CD4-positive, alpha-beta T cell treated with Interleukin-6 at 100 ng/mL for 8 hours (primary cell): Measurements from ENCODE around the gene FAM111A.

Experiments used
- DNase-seq: peaks from one replicate; pipeline ENCODE4 v3.0.0-alpha.2; 2020; ENCODE audit warnings: mixed read lengths, low spot score

The FAM111A gene

DNA sequence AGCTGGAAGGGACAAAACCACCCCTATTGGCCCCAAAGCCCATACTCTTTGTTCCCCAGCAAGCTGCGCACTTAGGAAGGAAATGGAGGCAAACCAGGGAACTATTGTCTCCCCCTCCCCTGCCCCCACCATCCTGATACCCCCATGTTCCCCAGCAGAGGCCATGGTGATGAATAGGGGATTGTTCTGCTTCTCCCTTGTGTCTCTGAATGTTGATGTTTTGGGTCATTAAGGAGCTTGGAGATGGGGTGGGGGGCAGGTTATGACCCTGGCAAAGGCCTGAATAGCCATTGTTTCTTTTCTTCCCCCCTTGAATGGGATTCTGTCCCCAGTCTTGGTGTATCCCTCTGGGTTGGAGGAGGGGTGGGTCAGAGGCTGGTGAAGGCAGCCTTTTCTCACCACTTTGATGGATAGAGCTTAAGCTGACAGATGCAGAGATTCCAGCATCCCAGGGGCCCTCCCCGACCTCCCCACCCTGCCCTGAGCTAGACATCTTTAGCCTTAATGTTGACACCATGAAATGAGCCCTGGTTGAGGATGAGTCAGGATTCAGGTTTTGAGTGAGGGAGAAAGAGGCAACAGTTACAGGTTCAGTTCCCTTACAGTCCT is 37.6 kb downstream of the FAM111A start:
- no peak for DNase-seq

- DNase-seq: no peak
Observed at GRCh38 chr11:59180907-59181306, 38.3 kb downstream of the FAM111A start.

- DNase-seq: no peak
Observed at GRCh38 chr11:59181746-59182456, 39.2 kb downstream of the FAM111A start.

- DNase-seq: peak; percentile 5
Observed at GRCh38 chr11:59182457-59183151, 39.9 kb downstream of the FAM111A start.

DNA sequence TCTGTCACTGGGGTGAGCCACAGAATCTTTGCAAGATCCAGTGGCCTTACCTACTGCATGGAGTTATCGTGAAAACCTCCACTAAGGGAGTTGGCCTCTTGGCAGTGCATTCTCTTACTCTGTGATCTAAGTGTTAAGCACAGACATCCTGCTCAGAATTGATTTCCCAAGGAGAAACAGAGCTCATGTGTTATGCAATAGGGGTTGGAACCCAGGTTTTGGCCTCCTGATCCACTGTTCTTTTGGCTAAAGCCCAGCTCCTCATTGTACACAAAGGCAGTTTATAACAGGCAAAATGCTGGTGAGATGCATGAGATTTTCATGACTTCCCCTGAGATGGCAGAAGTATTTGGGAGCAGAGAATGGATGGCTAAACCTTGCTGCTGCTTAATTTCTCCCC is 41.1 kb downstream of the FAM111A start:
- no peak for DNase-seq

- no peak for DNase-seq
Observed at GRCh38 chr11:59184691-59185339, 42.2 kb downstream of the FAM111A start.

DNA sequence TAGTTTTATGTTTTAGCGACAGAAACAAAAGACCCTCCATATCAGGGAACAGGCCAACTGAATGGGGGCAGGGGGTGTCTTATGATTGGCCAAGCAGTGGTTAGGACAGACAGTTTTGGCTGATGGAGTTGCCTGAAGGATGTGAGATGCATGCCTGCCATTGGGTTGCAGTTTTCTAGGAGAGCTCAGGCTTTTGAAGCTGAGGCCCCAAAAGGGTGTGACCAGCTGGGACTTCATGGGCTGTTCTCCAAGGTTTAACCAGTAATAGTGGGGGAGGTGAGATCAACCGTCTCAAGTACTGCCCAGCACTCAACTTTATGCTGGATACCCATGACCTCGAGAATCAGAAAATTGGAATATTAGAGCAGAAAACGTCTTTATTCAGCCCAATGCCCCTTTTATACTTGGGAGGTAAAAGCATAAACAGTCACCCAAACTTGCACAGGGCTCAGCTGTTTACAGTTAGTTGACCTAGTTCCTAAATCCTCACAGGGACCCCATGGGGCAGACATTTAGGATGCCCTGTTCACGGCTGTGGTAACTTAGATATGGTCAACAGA is 42.8 kb downstream of the FAM111A start:
- DNase-seq: no peak

- DNase-seq: peak; percentile 45
Observed at GRCh38 chr11:59186130-59186594, 43.5 kb downstream of the FAM111A start.

- DNase-seq: no peak
Observed at GRCh38 chr11:59187035-59187434, 44.4 kb downstream of the FAM111A start.

DNA sequence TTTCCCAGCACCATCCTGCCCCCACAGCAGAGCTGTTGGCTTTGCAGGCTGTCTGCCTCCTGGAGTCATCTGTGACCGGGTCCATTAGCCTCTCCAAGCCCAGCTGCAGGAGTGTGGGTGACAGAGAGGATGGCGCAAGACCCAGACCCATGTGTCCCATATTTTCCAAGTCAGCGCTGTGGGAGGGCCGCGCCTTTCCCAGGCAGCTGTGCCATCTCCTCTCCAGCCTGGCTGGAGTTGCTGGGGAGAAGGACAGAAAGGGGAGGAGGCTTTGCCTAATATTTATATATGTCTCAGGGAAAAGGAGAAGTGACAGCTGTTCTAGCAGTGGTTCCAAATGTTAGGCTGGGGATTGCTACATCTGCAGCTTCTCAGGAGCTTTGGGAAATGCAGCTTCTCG is 44.9 kb downstream of the FAM111A start:
- no peak for DNase-seq

GRCh38 chr11:59188954-59189353 is 46.3 kb downstream of the FAM111A start:
- DNase-seq: no peak

DNA sequence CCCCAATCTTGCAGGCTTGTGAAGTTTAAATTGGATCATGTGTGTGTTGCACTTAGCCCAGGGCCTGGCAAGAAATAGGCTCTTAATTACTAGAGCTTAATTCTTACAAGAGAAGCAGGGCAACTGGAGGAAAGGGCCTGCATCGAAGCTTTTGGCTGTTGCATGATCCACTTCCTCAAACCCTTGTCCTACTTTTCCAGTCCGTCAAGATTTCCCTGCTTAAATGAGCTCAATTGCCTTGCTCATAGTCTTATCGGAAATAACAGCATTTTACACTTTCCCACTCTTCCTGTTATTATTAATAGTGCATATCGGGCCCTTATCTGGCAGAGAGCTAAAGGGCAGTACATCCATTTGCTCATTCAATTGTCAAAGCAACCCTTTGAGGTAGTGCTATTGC is 47.3 kb downstream of the FAM111A start:
- DNase-seq: no peak

- DNase-seq: no peak
Observed at GRCh38 chr11:59191095-59191494, 48.4 kb downstream of the FAM111A start.

- DNase-seq: no peak
Observed at GRCh38 chr11:59191890-59192289, 49.2 kb downstream of the FAM111A start.

DNA sequence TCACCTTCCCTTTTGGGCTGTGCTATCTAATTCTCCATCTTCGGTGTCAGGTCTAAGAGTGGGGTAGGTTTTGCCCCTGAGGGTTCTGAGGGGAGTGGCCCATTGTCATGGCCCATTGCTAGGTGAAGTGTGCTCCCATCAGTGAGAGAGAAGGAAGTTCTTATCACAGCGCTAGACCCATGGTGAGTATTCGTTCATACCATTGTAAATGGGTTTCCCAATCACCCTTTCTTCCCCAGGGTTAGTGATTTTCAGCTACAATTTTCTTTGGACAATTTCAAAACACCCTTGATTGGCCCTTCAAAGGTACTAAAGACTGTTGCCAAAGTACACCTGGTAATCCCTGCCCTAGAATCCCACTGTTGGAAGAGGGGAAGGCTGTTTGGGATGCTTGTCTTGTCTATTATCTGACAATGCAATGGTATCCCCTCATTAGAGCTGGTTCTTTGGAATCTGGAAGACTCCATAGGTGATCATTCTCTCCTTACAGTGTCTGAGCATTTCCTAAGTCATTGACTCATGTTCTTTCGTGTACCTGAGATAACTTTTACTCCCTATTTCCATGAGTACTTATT is 49.9 kb downstream of the FAM111A start:
- no peak for DNase-seq

- DNase-seq: no peak
Observed at GRCh38 chr11:59193587-59194130, 51.0 kb downstream of the FAM111A start.

GRCh38 chr11:59195586-59195985 is 52.9 kb downstream of the FAM111A start:
- no peak for DNase-seq

GRCh38 chr11:59196777-59197176 is 54.1 kb downstream of the FAM111A start:
- no peak for DNase-seq

GRCh38 chr11:59197991-59198390 is 55.3 kb downstream of the FAM111A start:
- DNase-seq: no peak

GRCh38 chr11:59198726-59199125 is 56.1 kb downstream of the FAM111A start:
- DNase-seq: no peak

GRCh38 chr11:59199546-59200422 is 57.1 kb downstream of the FAM111A start:
- DNase-seq: no peak
